IMR-90 (cell line): Measurements from ENCODE around the gene OR8J1. TPM values are rescaled to one million over a fixed set of nuclear protein-coding genes. Genes with fewer than 3 reads are reported as not detected.

ENCODE experiments used
- ATAC-seq: fragments of 200-7000 bp; cut with Tn5 transposase; 2 replicates; pipeline ENCODE4 v1.9.1; 2020; ENCODE audit warnings: low read depth, mild to moderate bottlenecking, moderate library complexity
- BruUV-seq: library from RNA; stranded (reverse); fragments of 400-500 nt; replicated peaks from 2 replicates; lab custom pipeline; 2021; lab: Mats Ljungman, UMichigan
- CTCF ChIA-PET: fragments of 300-600 bp; formaldehyde crosslinking; extraction: SDS; loops from one replicate; lab custom pipeline; 2021; ENCODE audit warnings: antibody characterized with exemption; lab: Yijun Ruan, JAX
- POLR2A ChIA-PET: fragments of 300-600 bp; sonication (Branson Sonifier 250); formaldehyde crosslinking; loops from one replicate; lab custom pipeline; 2022; ENCODE audit warnings: antibody characterized with exemption; ENCODE audit not compliant: unreplicated experiment; lab: Charles Lee
- DNase-seq: peaks from one replicate; pipeline ENCODE4 v3.0.0; 2013
- H2AFZ ChIP-seq: replicated peaks from 2 replicates; pipeline ENCODE3; 2013; ENCODE audit warnings: low read length, mild to moderate bottlenecking; ENCODE audit not compliant: poor library complexity
- H2AK5ac ChIP-seq: 2 replicates; pipeline ENCODE4 v1.6.1; 2013; ENCODE audit warnings: low read depth, low read length, inconsistent platforms
- H2AK9ac ChIP-seq: replicated peaks from 2 replicates; pipeline ENCODE3; 2013; ENCODE audit warnings: mild to moderate bottlenecking, low read depth, low read length, moderate library complexity; ENCODE audit not compliant: poor library complexity
- H2BK120ac ChIP-seq: 2 replicates; pipeline ENCODE4 v1.6.1; 2013; ENCODE audit warnings: low read depth, low read length, inconsistent platforms
- H2BK15ac ChIP-seq: 3 replicates; pipeline ENCODE4 v1.6.1; 2013; ENCODE audit warnings: low read depth, low read length, inconsistent platforms
- H2BK20ac ChIP-seq: 2 replicates; pipeline ENCODE4 v1.6.1; 2013; ENCODE audit warnings: low read depth, mild to moderate bottlenecking, inconsistent platforms, low read length, moderate library complexity
- H2BK5ac ChIP-seq: 2 replicates; pipeline ENCODE4 v1.6.1; 2013; ENCODE audit warnings: mild to moderate bottlenecking, low read depth, low read length, inconsistent platforms; ENCODE audit not compliant: poor library complexity, severe bottlenecking
- H3K14ac ChIP-seq: replicated peaks from 2 replicates; pipeline ENCODE4 v1.6.1; 2013; ENCODE audit warnings: low read depth, low read length, inconsistent platforms
- H3K18ac ChIP-seq: 2 replicates; pipeline ENCODE4 v1.6.1; 2013; ENCODE audit warnings: low read depth, low read length, control low read depth
- H3K23ac ChIP-seq: 2 replicates; pipeline ENCODE4 v1.6.1; 2013; ENCODE audit warnings: low read depth, low read length, inconsistent platforms
- H3K27ac ChIP-seq: 2 replicates; pipeline ENCODE4 v1.5.1; 2013; ENCODE audit warnings: mild to moderate bottlenecking, control low read depth, low read length; ENCODE audit not compliant: insufficient read depth
- H3K27me3 ChIP-seq: 2 replicates; pipeline ENCODE4 v1.6.1; 2013; ENCODE audit warnings: low read length; ENCODE audit not compliant: control insufficient read depth, insufficient read depth
- H3K36me3 ChIP-seq: 2 replicates; pipeline ENCODE4 v1.6.1; 2013; ENCODE audit warnings: low read length, mixed read lengths; ENCODE audit not compliant: control insufficient read depth, insufficient read depth
- H3K4ac ChIP-seq: 2 replicates; pipeline ENCODE4 v1.6.1; 2013; ENCODE audit warnings: low read depth, low read length, inconsistent platforms
- H3K4me1 ChIP-seq: 2 replicates; pipeline ENCODE4 v1.6.1; 2013; ENCODE audit warnings: low read length, mixed read lengths; ENCODE audit not compliant: control insufficient read depth, insufficient read depth
- H3K4me2 ChIP-seq: 2 replicates; pipeline ENCODE4 v1.6.1; 2013; ENCODE audit warnings: low read depth, mild to moderate bottlenecking, control low read depth, low read length, moderate library complexity
- H3K4me3 ChIP-seq: 2 replicates; pipeline ENCODE4 v1.5.1; 2013; ENCODE audit warnings: low read depth, mild to moderate bottlenecking, control low read depth, low read length, moderate library complexity; ENCODE audit not compliant: insufficient read depth
- H3K56ac ChIP-seq: 2 replicates; pipeline ENCODE4 v1.6.1; 2013; ENCODE audit warnings: low read length, inconsistent platforms; ENCODE audit not compliant: insufficient read depth; ENCODE audit errors: extremely low read depth
- H3K79me1 ChIP-seq, 2 experiments: 2 replicates each; pipeline ENCODE4 v1.6.1; 2013; ENCODE audit warnings: low read length in 2 of 2, inconsistent platforms in 1 of 2, low read depth in 1 of 2
- H3K9ac ChIP-seq: 2 replicates; pipeline ENCODE4 v1.6.1; 2013; ENCODE audit warnings: low read depth, low read length, control low read depth
- H3K9me1 ChIP-seq: 2 replicates; pipeline ENCODE4 v1.6.1; 2013; ENCODE audit warnings: low read length, inconsistent platforms; ENCODE audit not compliant: insufficient read depth
- H3K9me3 ChIP-seq: 2 replicates; pipeline ENCODE4 v1.6.1; 2013; ENCODE audit warnings: low read length; ENCODE audit not compliant: control insufficient read depth, insufficient read depth
- H4K20me1 ChIP-seq: 2 replicates; pipeline ENCODE4 v1.6.1; 2013; ENCODE audit warnings: low read length, inconsistent platforms; ENCODE audit not compliant: insufficient read depth
- H4K5ac ChIP-seq: 2 replicates; pipeline ENCODE4 v1.6.1; 2013; ENCODE audit warnings: mild to moderate bottlenecking, low read depth, low read length, control low read depth
- H4K8ac ChIP-seq, 2 experiments: 2 replicates each; pipeline ENCODE4 v1.6.1; 2013; ENCODE audit warnings: low read depth in 2 of 2, low read length in 2 of 2, control low read depth in 1 of 2, inconsistent platforms in 1 of 2
- H4K91ac ChIP-seq: 2 replicates; pipeline ENCODE4 v1.6.1; 2013; ENCODE audit warnings: low read depth, low read length, inconsistent platforms; ENCODE audit not compliant: insufficient read depth
- FOS ChIP-seq: fragments of 150-350 bp; IDR thresholded peaks from 2 replicates; pipeline ENCODE4 v1.6.1; 2016; ENCODE audit warnings: low read depth, low read length
- WGBS, 2 experiments: methylation state at CpG; one replicate each; pipeline versions ENCODE4 v1.1.5 to v1.1.7; 2013; ENCODE audit warnings: missing lambda C conversion rate in 2 of 2; ENCODE audit not compliant: insufficient read length in 1 of 2; ENCODE audit errors: extremely low coverage in 2 of 2; 5-methylcytosine and 5-hydroxymethylcytosine counted together
- dilution Hi-C: fragments of 300-500 bp; cut with HindIII; formaldehyde crosslinking; loops from one replicate; pipeline ENCODE4 v1.14.3; 2018; ENCODE audit warnings: low sequenced_read_pairs; ENCODE audit not compliant: unreplicated experiment
- in situ Hi-C: fragments of 300-500 bp; cut with MboI; formaldehyde crosslinking; loops from 3 replicates; pipeline ENCODE4 v1.14.3; 2019; ENCODE audit warnings: low sequenced_read_pairs, inconsistent platforms, mixed read lengths
- intact Hi-C: fragments of 100-400 bp; cut with micrococcal nuclease; formaldehyde crosslinking; loops from 2 replicates; pipeline ENCODE4 v1.10.0; 2022
- polyA plus RNA-seq, 3 experiments: library from polyadenylated mRNA; depleted of rRNA; stranded (reverse); fragments of >200 nt; gene quantifications; 2 replicates each; pipeline ENCODE4 v1.2.3, GENCODE V29; 2012; ENCODE audit warnings: low replicate concordance in 1 of 3
- total RNA-seq: library from RNA; depleted of rRNA; stranded (reverse); fragments of >200 nt; gene quantifications from 2 replicates; pipeline ENCODE4 v1.2.3, GENCODE V29; 2012

The OR8J1 gene
- total and polyA plus RNA-seq, 2 of the 4 experiments (the other 2 are of a cell fraction) = not detected

- Histone ChIP-seq H3K4me2 (no peak overlapping the region), H2BK5ac (no peak overlapping the region), H3K27ac (no peak overlapping the region), H3K4me3 (no peak overlapping the region), H3K18ac (no peak overlapping the region), H2BK20ac (no peak overlapping the region), H4K5ac (no peak overlapping the region), H3K36me3 (no peaks in the 10 kb centered on the region), H2AFZ (no peak overlapping the region), H4K91ac (no peak overlapping the region), H3K4ac (no peak overlapping the region), H3K79me1 (no peaks in the 10 kb centered on the region), H4K8ac (no peak overlapping the region), H4K20me1 (no peaks in the 10 kb centered on the region), H3K9me1 (no peaks in the 10 kb centered on the region), H2AK5ac (no peak overlapping the region), H3K9ac (no peak overlapping the region), H2BK120ac (no peak overlapping the region), H3K14ac (no peak overlapping the region), H3K9me3 (peaks cover 18% of the 10 kb centered on the region), H3K23ac (no peak overlapping the region), H3K56ac (no peak overlapping the region), H2AK9ac (no peak overlapping the region), H2BK15ac (no peak overlapping the region), H3K27me3 (no peaks in the 10 kb centered on the region), H3K4me1 (no peaks in the 10 kb centered on the region)
- DNase-seq = no peak
- intact Hi-C loops (no loop called here), dilution Hi-C loops (no loop called here), in situ Hi-C loops (no loop called here)
- ChIA-PET POLR2A (no interaction called here), CTCF (no interaction called here)
- WGBS, 2 experiments = 13% methylated on average over 2 of the region's 3 CpGs; no CpG with 5 or more reads in 1 of the 2 experiments
- ATAC-seq = no peak
- no TSS peak for BruUV-seq
- TF ChIP-seq FOS = no peak
Measured at GRCh38 chr11:56307836-56308235, 46.3 kb upstream of the OR8J1 start.
